ENCODE results near the gene MEGF6.
A peak's percentile ranks its signal among the peaks of the same experiment; 100 is the strongest.

MEGF6 gene

DNA sequence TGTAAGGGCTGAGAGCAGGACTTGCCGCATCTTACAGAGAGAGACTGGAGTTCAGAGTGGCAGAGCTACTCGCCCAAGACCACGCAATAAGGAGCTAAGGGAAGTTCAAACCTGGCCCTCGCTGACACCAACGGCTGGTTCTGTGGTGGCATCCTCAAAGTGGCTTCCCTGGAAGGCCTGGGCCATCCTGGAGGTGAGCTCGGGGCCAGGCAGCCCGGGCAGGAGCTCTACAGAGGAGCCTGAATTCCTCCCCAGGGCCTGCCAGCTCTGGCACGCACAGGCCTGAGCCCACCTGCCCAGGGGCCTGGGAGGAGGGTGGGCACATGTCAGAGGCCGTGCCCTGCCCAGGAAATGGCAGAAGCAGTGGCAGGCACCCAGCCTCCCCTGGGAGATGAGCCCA, 68.6 kb downstream of the MEGF6 start:
- Histone ChIP-seq H3K36me3 (ENCODE audit: insufficient read depth, low read length) (no peaks in the 10 kb centered on the region), H3K4me1 (ENCODE audit: insufficient read depth, low read length) (peaks cover 9% of the 10 kb centered on the region; the same call in 1 of the 2 replicates), H3K9me3 (ENCODE audit: control insufficient read depth, insufficient read depth, low read length) (no peaks in the 10 kb centered on the region), H3K9ac (ENCODE audit: low read depth, low read length) (no peak overlapping the region)

DNA sequence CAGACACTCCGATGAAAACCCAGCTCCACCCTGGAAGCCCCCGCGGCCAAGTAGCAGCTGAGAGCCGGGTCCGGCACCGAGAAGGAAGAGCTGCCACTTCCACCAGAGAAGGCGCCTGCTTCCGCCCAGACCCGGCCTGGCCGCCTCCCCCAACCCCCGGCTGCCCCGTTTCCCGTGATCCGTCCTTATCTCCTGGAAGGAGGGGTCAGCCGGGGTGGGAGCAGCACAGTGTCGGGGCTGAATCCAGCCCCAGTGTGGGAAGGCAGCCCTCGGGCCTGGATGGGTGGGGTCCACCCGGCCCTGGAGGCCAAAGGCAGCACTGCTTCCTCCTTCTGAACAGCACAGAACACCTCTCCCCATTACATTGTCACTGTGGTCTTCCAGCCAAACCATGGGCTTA, 69.4 kb downstream of the MEGF6 start:
- H3K9me3 ChIP-seq (ENCODE audit: control insufficient read depth, insufficient read depth, low read length) = no peaks in the 10 kb centered on the region
- no peaks in the 10 kb centered on the region for H3K36me3 ChIP-seq (ENCODE audit: insufficient read depth, low read length)
- peaks cover 7% of the 10 kb centered on the region; the same call in 1 of the 2 replicates for H3K4me1 ChIP-seq (ENCODE audit: insufficient read depth, low read length)
- H3K9ac ChIP-seq (ENCODE audit: low read depth, low read length) = no peak overlapping the region

DNA sequence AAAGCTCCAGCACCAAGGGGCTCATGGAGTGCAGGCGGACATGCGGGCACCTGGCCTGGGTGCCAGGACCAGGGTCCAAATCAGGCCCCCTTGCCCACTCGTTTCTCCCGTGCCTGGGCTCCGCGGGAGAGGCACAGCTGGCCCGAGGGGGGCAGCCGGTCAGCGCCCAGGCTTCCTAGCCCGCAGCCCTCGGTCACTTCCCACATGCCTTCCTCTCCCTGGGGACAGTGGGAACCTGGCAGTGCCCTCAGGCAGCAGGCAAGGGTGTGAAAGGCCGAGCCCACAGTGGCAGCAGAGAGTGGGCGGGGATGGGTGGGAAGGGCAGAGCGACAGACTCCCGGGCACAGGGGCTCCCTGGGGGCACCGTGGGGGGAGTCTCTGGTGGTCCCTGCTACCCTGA, 69.8 kb downstream of the MEGF6 start:
- H3K9me3 ChIP-seq (ENCODE audit: control insufficient read depth, insufficient read depth, low read length) = no peaks in the 10 kb centered on the region
- no peak overlapping the region for H3K9ac ChIP-seq (ENCODE audit: low read depth, low read length)
- no peaks in the 10 kb centered on the region for H3K36me3 ChIP-seq (ENCODE audit: insufficient read depth, low read length)
- peaks cover 7% of the 10 kb centered on the region; the same call in 1 of the 2 replicates for H3K4me1 ChIP-seq (ENCODE audit: insufficient read depth, low read length)

DNA sequence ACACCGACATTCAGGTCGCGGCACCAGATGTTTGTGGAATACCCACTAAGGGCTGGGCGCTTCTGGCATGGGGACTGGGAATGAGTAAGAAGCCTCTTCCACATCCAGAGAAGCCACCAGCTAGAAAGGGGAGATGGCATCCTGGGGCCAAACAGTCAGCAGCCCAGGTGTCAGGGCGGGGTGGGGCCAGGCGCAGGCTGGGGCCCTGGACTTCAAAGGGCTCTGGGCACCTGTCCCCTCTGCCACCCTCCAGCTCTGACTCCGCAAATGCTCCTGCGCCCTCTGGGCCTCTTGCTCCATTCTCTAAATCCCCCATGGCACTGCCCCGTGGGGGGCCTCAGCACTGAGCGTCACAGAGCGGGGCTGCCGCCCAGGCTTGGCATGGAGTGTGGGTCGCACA, 70.4 kb downstream of the MEGF6 start:
- H3K4me1 ChIP-seq (ENCODE audit: insufficient read depth, low read length) = peaks cover 7% of the 10 kb centered on the region; the same call in 1 of the 2 replicates
- no peaks in the 10 kb centered on the region for H3K36me3 ChIP-seq (ENCODE audit: insufficient read depth, low read length)
- no peak overlapping the region for H3K9ac ChIP-seq (ENCODE audit: low read depth, low read length)
- no peaks in the 10 kb centered on the region for H3K9me3 ChIP-seq (ENCODE audit: control insufficient read depth, insufficient read depth, low read length)

DNA sequence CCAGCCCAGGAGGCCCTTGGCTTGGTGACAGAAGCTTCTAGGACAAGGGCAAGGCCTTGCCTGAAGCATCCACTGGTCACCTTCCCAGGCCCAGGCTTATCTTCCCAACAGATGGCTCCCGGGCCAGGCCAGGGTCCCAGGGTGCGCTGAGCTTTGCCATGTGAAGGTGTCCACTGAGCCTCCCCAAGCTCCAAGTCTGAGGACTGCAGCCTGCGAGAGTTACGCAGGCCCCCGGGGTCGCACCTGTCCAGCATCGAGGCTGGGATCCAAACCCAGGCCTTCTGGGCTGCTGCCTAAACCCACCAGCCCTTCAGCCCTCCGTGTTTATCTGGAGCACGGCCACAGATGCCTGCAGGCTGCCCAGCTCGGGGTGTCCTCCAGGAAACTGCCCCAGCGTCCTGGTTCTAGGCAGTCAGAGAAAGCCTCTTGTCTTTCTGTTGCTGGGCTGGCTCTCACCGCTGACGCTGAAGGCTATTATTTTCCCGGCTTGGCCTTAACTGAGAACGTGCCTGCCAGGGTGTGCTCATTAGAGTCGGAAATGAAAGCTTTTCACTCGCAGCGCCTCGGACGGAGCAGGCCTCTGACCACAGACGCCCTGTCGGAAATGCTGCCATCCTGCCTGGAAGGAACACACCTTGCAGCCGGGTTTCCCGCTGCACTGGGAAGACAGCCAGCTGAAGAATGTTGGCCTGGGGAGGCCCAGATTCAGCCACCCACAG, 71.4 kb downstream of the MEGF6 start:
- Histone ChIP-seq H3K9ac (ENCODE audit: low read depth, low read length) (no peak overlapping the region), H3K9me3 (ENCODE audit: control insufficient read depth, insufficient read depth, low read length) (no peaks in the 10 kb centered on the region), H3K4me1 (ENCODE audit: insufficient read depth, low read length) (peaks cover 7% of the 10 kb centered on the region; the same call in 1 of the 2 replicates), H3K36me3 (ENCODE audit: insufficient read depth, low read length) (no peaks in the 10 kb centered on the region)

DNA sequence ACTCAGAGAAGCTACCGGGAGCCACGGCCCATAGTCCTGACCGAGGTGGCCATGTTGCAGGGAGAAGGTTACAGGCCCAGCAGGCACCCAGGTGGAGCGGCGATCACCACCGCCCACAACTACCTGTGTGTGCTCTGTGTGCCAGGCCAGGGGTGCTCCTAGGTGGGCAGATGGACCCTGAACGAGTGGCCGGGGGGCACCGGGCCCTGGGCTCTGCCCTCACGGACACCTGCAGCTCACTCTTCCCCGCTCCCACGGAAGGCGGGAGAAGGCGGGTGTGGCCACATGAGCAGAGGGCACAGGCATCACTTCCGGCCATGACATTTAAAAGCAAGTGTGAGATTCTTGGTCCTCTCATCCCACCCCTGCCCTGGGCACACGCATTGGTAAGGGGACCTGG, 73.9 kb downstream of the MEGF6 start:
- no peaks in the 10 kb centered on the region for H3K9me3 ChIP-seq (ENCODE audit: control insufficient read depth, insufficient read depth, low read length)
- H3K9ac ChIP-seq (ENCODE audit: low read depth, low read length) = no peak overlapping the region
- H3K4me1 ChIP-seq (ENCODE audit: insufficient read depth, low read length) = no peaks in the 10 kb centered on the region
- no peaks in the 10 kb centered on the region for H3K36me3 ChIP-seq (ENCODE audit: insufficient read depth, low read length)

DNA sequence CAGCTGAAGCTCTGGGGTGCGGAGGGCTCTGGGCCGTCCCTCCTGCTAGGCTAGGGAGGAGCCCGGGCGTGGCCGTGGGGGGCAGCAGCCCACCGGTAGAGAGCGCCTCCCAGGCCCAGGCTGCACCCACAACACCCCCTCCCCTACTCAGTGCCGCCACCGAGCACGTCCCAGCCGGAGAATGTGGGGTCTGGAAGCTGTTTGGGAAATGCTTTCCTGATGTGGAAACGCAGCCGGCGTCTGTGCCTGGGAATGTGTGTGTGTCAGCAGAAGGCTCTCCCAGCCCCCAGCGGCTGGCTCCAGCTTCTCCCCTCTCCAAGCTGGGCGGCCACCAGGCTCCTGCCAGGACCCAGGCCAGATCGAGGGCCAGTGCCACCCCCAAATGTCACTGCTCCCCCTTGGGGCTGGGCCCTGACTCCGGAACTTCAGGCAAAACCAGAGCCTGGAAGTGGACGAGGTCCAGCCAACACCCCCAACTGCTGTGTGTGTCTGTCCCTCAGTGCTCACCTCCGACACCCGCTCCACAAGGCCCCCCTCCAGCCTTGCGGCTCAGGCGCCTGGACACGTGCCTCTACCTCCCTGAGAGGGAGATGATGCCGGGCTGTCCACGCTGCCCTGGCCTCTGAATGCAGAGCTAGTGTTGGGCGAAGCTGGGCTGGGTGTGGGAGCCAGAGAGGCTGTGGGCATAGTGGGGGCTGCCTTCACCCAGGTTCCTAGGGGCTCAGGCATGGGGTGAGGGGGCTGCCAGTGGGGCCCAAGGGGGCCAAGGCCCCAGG, 74.7 kb downstream of the MEGF6 start:
- no peak overlapping the region for H3K9ac ChIP-seq (ENCODE audit: low read depth, low read length)
- no peaks in the 10 kb centered on the region for H3K36me3 ChIP-seq (ENCODE audit: insufficient read depth, low read length)
- no peaks in the 10 kb centered on the region for H3K4me1 ChIP-seq (ENCODE audit: insufficient read depth, low read length)
- H3K9me3 ChIP-seq (ENCODE audit: control insufficient read depth, insufficient read depth, low read length) = no peaks in the 10 kb centered on the region

DNA sequence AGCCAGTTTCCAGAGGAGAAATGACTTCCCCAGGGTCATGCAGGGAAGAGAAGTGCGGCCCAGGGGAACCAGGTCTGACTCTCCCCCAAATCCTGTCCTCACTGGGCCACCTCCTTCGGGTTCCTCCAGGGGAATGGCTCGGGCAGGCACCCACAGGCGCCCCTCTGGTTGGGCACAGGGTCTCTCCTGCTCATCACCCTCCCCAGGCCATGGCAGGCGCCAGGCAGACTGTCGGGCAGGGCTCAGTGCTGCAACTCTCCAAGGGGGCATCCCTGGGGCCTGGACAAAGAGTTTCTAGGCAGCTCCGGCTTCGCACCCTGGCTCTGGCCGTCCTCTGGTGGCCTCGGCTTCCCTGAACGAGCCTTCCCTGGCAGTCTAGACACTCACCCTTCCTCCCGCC, 75.6 kb downstream of the MEGF6 start:
- H3K36me3 ChIP-seq (ENCODE audit: insufficient read depth, low read length) = no peaks in the 10 kb centered on the region

DNA sequence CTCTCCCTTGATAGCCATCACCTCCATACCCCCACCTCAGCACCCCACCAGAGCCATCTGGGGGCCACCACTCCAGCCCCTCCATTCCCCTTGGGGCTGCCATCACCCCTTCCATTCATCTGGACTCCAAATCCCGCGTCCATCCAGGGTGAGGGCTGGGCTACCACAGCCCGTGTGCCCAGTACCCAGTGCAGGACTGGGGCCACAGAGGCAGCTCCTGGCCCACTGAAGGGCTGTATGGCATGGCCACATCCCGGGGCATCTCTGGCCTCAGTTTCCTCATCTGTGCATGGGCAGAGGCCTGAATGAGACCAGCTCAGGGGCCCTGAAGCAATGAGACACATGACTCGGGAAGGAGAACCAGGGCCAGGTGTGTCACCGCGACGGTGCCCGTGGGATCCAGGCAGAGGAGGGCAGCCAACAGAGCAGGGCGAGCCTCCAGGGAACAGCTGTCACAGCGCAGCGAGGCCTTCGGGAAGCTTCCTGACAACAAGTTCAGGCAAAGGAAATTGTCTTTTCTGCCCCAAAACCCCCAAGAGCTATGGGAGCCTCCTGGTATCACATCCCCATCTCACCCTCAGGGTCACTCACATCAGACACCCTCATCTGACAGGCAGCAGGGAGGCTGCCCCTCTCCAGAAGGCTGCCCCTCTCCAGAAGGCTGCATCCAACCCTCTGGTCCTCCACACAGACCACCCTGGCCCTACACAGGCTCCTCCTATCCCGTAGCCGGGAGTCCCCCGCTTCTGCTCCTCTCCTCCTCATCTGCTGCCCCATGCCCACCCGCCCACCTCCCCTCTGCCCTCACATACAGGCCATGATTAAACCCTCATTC, 76.3 kb downstream of the MEGF6 start:
- Histone ChIP-seq H3K9me3 (ENCODE audit: control insufficient read depth, insufficient read depth, low read length) (no peaks in the 10 kb centered on the region), H3K9ac (ENCODE audit: low read depth, low read length) (no peak overlapping the region), H3K36me3 (ENCODE audit: insufficient read depth, low read length) (no peaks in the 10 kb centered on the region), H3K4me1 (ENCODE audit: insufficient read depth, low read length) (no peaks in the 10 kb centered on the region; the same call in 1 of the 2 replicates)

More for the DNA sequence above, 75.6 kb downstream of the MEGF6 start:
- Histone ChIP-seq H3K4me1 (ENCODE audit: insufficient read depth, low read length) (no peaks in the 10 kb centered on the region), H3K9me3 (ENCODE audit: control insufficient read depth, insufficient read depth, low read length) (no peaks in the 10 kb centered on the region), H3K9ac (ENCODE audit: low read depth, low read length) (no peak overlapping the region)

DNA sequence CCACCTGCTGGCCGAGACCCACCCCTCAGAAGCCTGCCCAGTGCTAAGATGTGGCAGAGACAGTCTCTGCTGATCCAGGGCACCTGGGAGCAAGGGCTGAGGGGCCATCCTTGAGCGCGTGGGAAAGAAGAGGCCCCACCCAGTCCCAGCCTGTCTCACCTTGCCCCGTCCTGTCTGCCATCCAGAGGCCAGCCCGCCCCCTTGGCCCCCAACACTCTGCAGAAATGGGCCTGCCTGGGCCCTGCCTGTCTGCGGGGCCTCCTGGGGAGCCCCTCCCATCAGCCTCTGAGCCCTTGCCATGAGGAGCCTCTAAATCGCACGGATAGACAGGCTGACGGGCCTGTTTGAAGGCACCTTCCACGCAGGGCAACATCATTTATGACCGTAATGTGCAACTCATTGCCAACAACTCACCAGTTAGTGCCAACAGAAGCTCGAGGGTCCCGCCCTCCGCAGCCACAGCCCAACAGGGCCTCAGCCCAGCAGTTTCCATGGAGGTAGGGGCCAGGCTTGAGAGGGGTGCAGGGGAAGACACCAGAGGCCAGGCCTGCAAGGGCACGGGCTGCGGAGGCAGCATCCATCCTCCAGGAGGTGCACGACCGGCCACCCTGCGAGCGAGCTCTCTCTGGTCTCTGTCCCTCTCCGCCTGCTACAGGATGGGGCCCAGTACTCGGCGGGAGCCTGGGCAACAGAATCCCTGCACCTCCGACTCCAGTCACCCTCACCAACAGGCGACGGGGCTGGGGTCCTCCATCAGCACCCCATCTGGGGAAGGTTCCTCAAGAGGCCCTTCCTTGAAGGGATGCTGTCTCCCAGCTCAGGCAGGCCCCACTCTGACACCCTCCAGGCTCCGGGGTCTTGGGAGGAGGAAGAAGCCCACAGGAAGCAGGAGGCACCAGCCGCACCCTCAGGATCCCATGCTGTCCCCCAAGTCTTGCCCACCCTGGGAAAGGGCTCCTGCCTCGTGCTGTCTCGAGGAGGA, 78.0 kb downstream of the MEGF6 start:
- no peak overlapping the region for H3K9ac ChIP-seq (ENCODE audit: low read depth, low read length)
- H3K4me1 ChIP-seq (ENCODE audit: insufficient read depth, low read length) = no peaks in the 10 kb centered on the region; the same call in 1 of the 2 replicates
- H3K36me3 ChIP-seq (ENCODE audit: insufficient read depth, low read length) = no peaks in the 10 kb centered on the region
- H3K9me3 ChIP-seq (ENCODE audit: control insufficient read depth, insufficient read depth, low read length) = no peaks in the 10 kb centered on the region

DNA sequence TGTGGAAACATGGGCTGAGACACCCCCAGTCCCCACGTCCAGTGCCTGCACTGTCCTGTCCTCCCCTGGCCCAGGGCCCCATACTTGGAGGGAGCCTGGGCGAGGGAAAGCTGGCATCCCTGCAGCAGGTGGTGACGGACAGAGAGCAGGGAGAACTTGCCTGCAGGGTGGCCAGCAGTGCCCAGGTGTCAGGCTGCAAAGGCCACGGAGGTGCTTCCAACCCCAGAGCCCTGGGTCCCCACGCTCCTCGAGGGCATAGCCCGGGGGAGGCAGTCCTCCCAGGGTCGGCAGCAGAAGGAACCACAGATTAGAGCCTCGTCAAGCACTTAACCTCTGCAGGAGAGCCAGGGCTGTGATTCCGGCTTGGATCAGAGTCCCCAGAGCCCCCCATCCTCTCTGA, 79.4 kb downstream of the MEGF6 start:
- Histone ChIP-seq H3K9ac (ENCODE audit: low read depth, low read length) (no peak overlapping the region; the same call in 1 of the 2 replicates), H3K9me3 (ENCODE audit: control insufficient read depth, insufficient read depth, low read length) (no peaks in the 10 kb centered on the region), H3K4me1 (ENCODE audit: insufficient read depth, low read length) (no peaks in the 10 kb centered on the region; the same call in 1 of the 2 replicates), H3K36me3 (ENCODE audit: insufficient read depth, low read length) (no peaks in the 10 kb centered on the region)

DNA sequence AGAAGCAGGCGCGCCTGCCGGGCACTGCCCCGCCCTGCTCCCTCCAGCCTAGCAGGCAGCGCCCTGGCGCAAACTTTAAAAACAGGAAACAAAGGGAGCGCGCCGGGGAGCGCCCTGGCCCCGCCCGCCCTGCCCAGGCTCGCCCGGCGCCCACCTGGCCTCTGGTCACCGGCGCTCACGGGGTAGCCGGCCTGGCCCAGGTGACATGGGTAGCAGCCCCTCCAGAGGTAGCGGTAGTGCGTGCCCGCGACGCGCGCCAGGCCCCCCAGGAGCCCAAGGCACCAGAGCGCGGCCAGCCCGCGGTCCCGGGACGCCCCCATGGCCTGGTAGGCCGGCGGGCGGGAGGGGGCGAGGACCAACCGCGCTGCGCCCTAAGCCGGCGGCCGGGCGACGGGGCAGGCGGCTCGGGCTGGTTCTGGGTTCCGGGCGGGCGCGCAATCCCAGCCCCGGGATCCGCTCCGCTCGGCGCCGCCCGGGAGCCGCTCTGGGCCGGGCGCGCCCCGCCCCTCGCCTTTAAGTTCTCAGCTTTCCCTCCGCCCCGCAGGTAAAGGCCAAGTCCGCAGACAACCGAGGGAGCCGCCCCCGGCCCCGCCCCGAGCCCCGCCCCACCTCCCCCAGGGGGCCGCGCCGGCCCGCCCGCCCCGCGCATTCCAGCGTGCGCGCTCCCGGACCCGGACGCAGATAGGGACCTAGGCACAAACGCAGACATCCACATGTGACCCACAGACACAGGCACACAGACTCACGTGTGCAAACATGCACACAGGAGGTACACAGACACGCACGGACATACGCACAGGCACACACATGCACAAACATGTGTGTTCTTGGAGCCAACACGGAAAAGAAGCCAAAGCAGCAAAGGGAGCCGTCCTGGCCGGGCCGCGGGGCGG, 80.1 kb downstream of the MEGF6 start:
- Histone ChIP-seq H3K9me3 (ENCODE audit: control insufficient read depth, insufficient read depth, low read length) (no peaks in the 10 kb centered on the region), H3K9ac (ENCODE audit: low read depth, low read length) (peak overlapping the region; percentile 72), H3K4me1 (ENCODE audit: insufficient read depth, low read length) (no peaks in the 10 kb centered on the region; the same call in 1 of the 2 replicates), H3K36me3 (ENCODE audit: insufficient read depth, low read length) (no peaks in the 10 kb centered on the region)
